Activated CD8-positive, alpha-beta memory T cell treated with anti-CD3 and anti-CD28 coated beads, Interleukin-2, amount 10 ng/mL, durations not matched to agents 7 days and 5 days (primary cell): ENCODE results near the gene CENPH. TPM values are rescaled to one million over a fixed set of nuclear protein-coding genes. Genes with fewer than 3 reads are reported as not detected.
"Not testable (repeated sequence)": the region's sequence is repeated elsewhere in the genome, so short reads cannot be mapped to it uniquely, and the experiment has no call there.

Experiments
- ATAC-seq: fragments of 150-1000 bp; cut with Tn5 transposase; one replicate; pipeline ENCODE4 v1.10.0; 2021; ENCODE audit warnings: moderate library complexity
- CTCF ChIA-PET: fragments of 350-600 bp; sonication (Branson Sonifier 250); formaldehyde crosslinking; loops from one replicate; lab custom pipeline; 2021; ENCODE audit warnings: antibody characterized with exemption; lab: Charles Lee
- DNase-seq: peaks from one replicate; pipeline ENCODE4 v3.0.0-alpha.2; 2020
- H3K27ac Mint-ChIP-seq: one replicate; pipeline ENCODE4 v1.8.0; 2021; ENCODE audit warnings: mild to moderate bottlenecking, mixed read lengths
- H3K27me3 Mint-ChIP-seq: one replicate; pipeline ENCODE4 v1.8.0; 2021; ENCODE audit warnings: mixed read lengths
- H3K36me3 Mint-ChIP-seq: one replicate; pipeline ENCODE4 v1.8.0; 2021; ENCODE audit warnings: mild to moderate bottlenecking, mixed read lengths
- H3K4me1 Mint-ChIP-seq: one replicate; pipeline ENCODE4 v1.8.0; 2021; ENCODE audit warnings: mixed read lengths
- H3K4me3 Mint-ChIP-seq: one replicate; pipeline ENCODE4 v1.8.0; 2021; ENCODE audit warnings: mild to moderate bottlenecking, moderate library complexity, mixed read lengths
- H3K9me3 Mint-ChIP-seq: one replicate; pipeline ENCODE4 v1.8.0; 2022; ENCODE audit warnings: low read depth, mixed read lengths
- total RNA-seq, 2 experiments: library from RNA; stranded (reverse); gene quantifications; one replicate each; pipeline ENCODE4 v1.2.3, GENCODE V29; 2021

Gene CENPH, protein sequence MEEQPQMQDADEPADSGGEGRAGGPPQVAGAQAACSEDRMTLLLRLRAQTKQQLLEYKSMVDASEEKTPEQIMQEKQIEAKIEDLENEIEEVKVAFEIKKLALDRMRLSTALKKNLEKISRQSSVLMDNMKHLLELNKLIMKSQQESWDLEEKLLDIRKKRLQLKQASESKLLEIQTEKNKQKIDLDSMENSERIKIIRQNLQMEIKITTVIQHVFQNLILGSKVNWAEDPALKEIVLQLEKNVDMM
- 10 to 100 TPM; 50.2 to 55.5 TPM for total RNA-seq

GRCh38 chr5:69189162-69190086 lies at the start of gene CENPH:
TSS of gene CENPH (plus strand) at chr5:69189583. CDS start at chr5:69189635, 52 bp downstream.
- CTCF ChIA-PET, result interaction anchor here (0.8 to 2.0 kb wide), 11 partner anchors 22 to 170 kb away, joined by 3 to 8 read pairs (median 3); partner anchors contain the start of gene CDK7
- peaks cover 14% of the 10 kb centered on the region for H3K36me3 Mint-ChIP-seq
- peak; percentile 87 for ATAC-seq
- H3K27ac Mint-ChIP-seq, result peak within 1 kb of the TSS; percentile 99
- H3K9me3 Mint-ChIP-seq, result no peaks in the 10 kb centered on the region
- H3K4me3 Mint-ChIP-seq, result peak within 1 kb of the TSS; percentile 98
- peaks cover 14% of the 10 kb centered on the region for H3K4me1 Mint-ChIP-seq
- DNase-seq, result peak; percentile 96
- H3K27me3 Mint-ChIP-seq, result no peaks in the 10 kb centered on the region

DNA sequence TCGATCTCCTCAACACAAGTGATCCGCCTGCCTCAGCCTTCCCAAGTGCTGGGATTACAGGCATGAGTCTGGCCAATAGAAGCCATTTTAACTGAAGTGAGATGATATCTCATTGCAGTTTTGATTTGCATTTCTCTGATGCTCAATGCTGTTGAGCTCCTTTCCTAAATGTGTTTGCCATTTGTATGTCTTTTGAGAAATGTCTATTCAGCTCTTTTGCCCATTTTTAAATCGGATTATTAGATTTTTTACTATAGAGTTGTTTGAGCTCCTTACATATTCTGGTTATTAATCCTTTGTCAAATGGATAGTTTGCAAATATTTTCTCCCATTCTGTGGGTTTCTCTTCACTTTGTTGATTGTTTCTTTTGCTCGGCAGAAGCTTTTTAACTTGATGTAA lies 49.1 kb upstream of the CENPH start:
- H3K27ac Mint-ChIP-seq, CTCF ChIA-PET, H3K4me3 Mint-ChIP-seq, H3K9me3 Mint-ChIP-seq, ATAC-seq, H3K4me1 Mint-ChIP-seq, H3K27me3 Mint-ChIP-seq, DNase-seq, H3K36me3 Mint-ChIP-seq: not testable (repeated sequence)

DNA sequence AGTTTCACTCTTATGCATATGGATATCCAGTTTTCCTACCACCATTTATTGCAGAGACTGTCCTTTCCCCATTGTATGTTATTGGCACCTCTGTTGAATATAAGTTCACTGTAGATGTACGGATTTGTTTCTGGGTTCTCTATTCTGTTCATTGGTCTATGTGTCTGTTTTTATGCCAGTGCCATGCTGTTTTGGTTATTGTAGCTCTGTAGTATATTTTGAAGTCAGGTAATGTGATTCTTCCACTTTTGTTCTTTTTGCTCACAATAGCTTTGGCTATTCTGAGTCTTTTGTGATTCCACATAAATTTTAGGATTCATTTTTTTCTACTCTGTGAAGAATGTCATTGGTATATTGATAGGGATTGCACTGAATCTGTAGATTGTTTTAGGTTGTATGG lies 48.6 kb upstream of the CENPH start:
- Mint-ChIP-seq H3K4me1 (no peaks in the 10 kb centered on the region), H3K36me3 (peaks cover 2% of the 10 kb centered on the region), H3K27me3 (no peaks in the 10 kb centered on the region), H3K9me3 (no peaks in the 10 kb centered on the region), H3K27ac (no peak overlapping the region), H3K4me3 (no peak overlapping the region)
- no peak for DNase-seq
- CTCF ChIA-PET, result no interaction called here
- ATAC-seq, result no peak

DNA sequence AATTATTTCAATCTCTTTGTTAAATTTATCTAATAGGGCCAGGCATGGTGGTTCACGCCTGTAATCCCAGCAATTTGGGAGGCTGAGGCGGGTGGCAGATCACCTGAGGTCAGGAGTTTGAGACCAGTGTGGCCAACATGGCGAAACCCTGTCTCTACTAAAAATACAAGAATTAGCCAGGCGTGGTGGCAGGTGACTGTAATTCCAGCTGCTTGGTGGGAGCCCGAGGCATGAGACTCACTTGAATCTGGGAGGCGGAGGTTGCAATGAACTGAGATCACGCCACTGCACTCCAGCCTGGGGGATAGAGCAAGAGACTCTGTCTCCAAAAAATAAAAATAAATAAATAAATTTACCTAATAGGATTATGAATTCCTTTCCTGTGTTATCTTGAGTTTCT lies 40.8 kb upstream of the CENPH start:
- H3K4me1 Mint-ChIP-seq, CTCF ChIA-PET, H3K4me3 Mint-ChIP-seq, DNase-seq, ATAC-seq, H3K36me3 Mint-ChIP-seq, H3K9me3 Mint-ChIP-seq, H3K27ac Mint-ChIP-seq, H3K27me3 Mint-ChIP-seq: not testable (repeated sequence)

DNA sequence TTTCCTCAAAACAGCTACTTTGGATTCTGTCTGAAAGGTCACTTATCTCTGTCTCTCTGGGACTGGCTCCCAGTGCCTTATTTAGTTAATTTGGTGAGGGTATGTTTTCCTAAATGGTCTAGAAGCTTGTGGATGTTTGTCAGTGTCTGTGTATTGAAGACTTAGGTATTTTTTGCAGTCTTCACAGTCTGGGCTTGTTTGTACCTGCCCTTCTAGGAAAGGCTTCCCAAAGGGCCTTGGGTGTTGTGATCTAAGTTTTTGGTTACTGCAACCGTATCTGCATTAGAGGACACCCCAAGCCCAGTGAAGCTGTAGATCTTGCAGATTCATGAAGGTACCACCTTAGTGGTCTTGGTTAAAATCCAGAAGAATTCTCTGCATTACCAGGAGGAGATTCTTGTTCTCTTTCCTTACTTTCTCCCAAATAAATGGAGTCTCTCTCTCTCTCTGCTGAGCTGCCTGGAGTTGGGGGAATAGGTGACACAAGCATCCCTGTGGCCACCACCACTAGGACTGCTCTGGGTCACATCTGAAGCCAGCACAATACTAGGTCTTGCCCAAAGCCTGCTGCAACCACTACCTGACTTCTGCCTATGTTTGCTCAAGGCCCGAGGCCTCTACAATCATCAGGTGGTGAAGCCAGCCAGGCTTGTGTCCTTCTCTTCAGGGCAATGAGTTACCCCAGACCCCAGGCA lies 40.3 kb upstream of the CENPH start:
- Mint-ChIP-seq H3K9me3 (no peaks in the 10 kb centered on the region), H3K27me3 (no peaks in the 10 kb centered on the region), H3K36me3 (no peaks in the 10 kb centered on the region), H3K4me3 (no peak overlapping the region), H3K4me1 (no peaks in the 10 kb centered on the region), H3K27ac (no peak overlapping the region)
- DNase-seq, result no peak
- ATAC-seq, result no peak
- CTCF ChIA-PET, result no interaction called here

DNA sequence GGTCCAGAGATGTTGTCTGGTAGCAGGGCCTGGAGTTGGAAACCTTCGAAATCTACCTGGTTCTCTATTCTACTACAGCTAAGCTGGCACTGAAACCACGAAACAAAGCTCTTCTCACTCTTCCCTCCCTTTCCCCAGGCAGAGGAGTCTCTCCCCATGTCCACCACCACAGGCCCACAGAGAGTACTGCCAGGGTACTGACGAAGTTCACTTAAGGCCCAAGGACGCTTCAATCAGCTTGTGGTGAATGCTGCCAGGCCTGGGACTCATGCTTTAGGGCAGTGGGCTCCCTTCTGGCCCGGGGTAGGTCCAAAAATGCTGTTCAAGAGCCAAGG lies 39.7 kb upstream of the CENPH start:
- H3K27ac Mint-ChIP-seq, result no peak overlapping the region
- CTCF ChIA-PET, result no interaction called here
- no peak for DNase-seq

DNA sequence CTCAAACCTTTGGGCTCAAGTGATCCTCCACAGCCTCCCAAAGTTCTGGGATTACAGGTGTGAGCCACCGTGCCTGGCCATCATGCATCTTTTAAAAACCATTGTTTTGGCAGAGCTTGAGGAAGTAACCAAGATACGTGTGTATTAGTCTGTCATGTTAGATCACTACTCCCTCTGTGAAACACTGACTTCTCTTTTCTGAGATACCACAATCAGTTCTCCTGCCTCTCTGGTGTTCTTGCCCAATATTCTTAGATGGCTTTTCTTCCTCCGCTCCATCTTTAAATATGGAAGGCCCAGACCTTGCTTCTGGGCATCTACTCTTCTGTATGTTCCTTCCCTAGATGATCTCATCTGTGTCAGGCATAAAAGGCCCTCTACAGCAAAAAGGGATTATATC lies 36.7 kb upstream of the CENPH start:
- H3K36me3 Mint-ChIP-seq, result no peaks in the 10 kb centered on the region
- DNase-seq (no peak), ATAC-seq (no peak)
- no peak overlapping the region for H3K4me3 Mint-ChIP-seq
- H3K9me3 Mint-ChIP-seq, result no peaks in the 10 kb centered on the region
- H3K4me1 Mint-ChIP-seq, result no peaks in the 10 kb centered on the region
- no peaks in the 10 kb centered on the region for H3K27me3 Mint-ChIP-seq
- H3K27ac Mint-ChIP-seq, result no peak overlapping the region
- CTCF ChIA-PET, result interaction anchor here (0.7 kb wide), 1 partner anchor 167 kb away, joined by 3 read pairs; no protein-coding TSS in a partner anchor

More for the DNA sequence above, 39.7 kb upstream of the CENPH start:
- no peak for ATAC-seq
- Mint-ChIP-seq H3K36me3 (no peaks in the 10 kb centered on the region), H3K9me3 (no peaks in the 10 kb centered on the region), H3K4me1 (no peaks in the 10 kb centered on the region), H3K4me3 (no peak overlapping the region), H3K27me3 (no peaks in the 10 kb centered on the region)

DNA sequence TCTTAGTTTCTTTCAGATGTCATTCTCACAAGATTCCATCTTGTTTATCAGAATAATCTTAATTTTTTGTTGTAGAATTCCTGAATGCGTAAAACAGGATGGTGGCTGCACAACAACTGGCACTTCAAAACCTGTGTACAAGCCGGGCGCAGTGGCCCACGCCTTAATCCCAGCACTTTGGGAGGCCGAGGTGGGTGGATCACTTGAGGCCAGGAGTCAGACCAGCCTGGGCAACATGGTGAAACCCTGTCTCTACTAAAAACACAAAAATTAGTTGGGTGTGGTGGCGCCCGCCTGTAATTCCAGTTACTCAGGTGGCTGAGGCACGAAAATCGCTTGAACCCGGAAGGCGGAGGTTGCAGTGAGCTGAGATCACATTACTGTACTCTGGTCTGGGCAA lies 32.9 kb upstream of the CENPH start:
- DNase-seq (no peak), ATAC-seq (no peak)
- no peak overlapping the region for H3K27ac Mint-ChIP-seq
- CTCF ChIA-PET, result no interaction called here
- H3K4me1 Mint-ChIP-seq, result no peaks in the 10 kb centered on the region
- no peaks in the 10 kb centered on the region for H3K36me3 Mint-ChIP-seq
- no peak overlapping the region for H3K4me3 Mint-ChIP-seq
- H3K27me3 Mint-ChIP-seq, result no peaks in the 10 kb centered on the region
- H3K9me3 Mint-ChIP-seq, result no peaks in the 10 kb centered on the region

DNA sequence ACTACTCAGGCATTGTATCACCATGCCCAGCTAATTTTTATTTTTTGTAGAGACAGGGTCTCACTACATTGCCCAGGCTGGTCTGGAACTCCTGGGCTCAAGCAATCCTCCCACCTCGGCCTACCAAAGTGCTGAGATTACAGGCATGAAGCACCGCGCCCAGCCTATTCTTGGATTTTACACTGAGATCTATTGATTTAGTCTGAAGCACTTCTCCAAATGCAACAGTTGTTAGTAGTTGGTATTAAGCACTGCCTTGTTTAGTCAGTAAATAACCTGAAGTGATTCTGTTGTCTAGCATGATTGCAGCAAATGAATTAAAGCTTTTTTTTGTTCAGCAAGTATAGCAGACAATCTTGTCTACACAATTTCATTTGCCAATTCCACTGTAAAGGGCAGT lies 31.3 kb upstream of the CENPH start:
- H3K4me1 Mint-ChIP-seq, result no peaks in the 10 kb centered on the region
- H3K4me3 Mint-ChIP-seq, result no peak overlapping the region
- no peaks in the 10 kb centered on the region for H3K9me3 Mint-ChIP-seq
- CTCF ChIA-PET, result no interaction called here
- no peaks in the 10 kb centered on the region for H3K27me3 Mint-ChIP-seq
- no peaks in the 10 kb centered on the region for H3K36me3 Mint-ChIP-seq
- H3K27ac Mint-ChIP-seq, result no peak overlapping the region
- no peak for DNase-seq
- ATAC-seq, result no peak

DNA sequence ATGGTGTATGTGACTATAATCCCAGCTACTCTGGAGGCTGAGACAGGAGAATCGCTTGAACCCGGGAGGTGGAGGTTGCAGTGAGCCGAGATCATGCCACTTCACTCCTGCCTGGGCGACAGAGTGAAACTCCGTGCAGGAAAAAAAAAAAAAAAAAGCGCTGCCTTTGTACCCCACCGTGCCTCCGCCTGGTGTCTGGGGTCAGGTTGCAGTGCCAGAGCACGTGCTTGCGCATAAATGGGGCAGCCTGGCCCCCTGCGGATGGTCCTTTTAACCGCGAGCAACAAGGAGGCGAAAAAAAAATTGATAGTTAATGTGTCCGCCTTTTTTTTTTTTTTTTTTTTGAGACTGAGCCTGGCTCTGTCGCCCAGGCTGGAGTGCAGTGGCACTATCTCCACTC lies 28.7 kb upstream of the CENPH start:
- no peaks in the 10 kb centered on the region for H3K27me3 Mint-ChIP-seq
- CTCF ChIA-PET, result interaction anchor here (1.3 kb wide), 2 partner anchors 10 to 68 kb away, joined by 3 read pairs; no protein-coding TSS in a partner anchor
- no peak overlapping the region for H3K4me3 Mint-ChIP-seq
- no peak for DNase-seq
- no peak for ATAC-seq
- no peaks in the 10 kb centered on the region for H3K36me3 Mint-ChIP-seq
- peaks cover under 1% of the 10 kb centered on the region for H3K4me1 Mint-ChIP-seq
- H3K27ac Mint-ChIP-seq, result no peak overlapping the region
- H3K9me3 Mint-ChIP-seq, result no peaks in the 10 kb centered on the region

- peaks cover 48% of the 10 kb centered on the region for H3K4me1 Mint-ChIP-seq
- DNase-seq, result peak; percentile 99
- peak within 1 kb of the TSS; percentile 96 for H3K4me3 Mint-ChIP-seq
- H3K9me3 Mint-ChIP-seq, result no peaks in the 10 kb centered on the region
- peak; percentile 99 for ATAC-seq
- H3K27me3 Mint-ChIP-seq, result no peaks in the 10 kb centered on the region
- H3K27ac Mint-ChIP-seq, result peak within 1 kb of the TSS; percentile 92
- CTCF ChIA-PET, result interaction anchor here (0.8 to 3.4 kb wide), 3 partner anchors 23 to 73 kb away, joined by 3 to 18 read pairs (median 3); partner anchors contain the start of genes CENPH and SLC30A5
- H3K36me3 Mint-ChIP-seq, result peaks cover 40% of the 10 kb centered on the region
Observed at GRCh38 chr5:69166686-69167492, 22.5 kb upstream of the CENPH start, which contains the start of gene CCNB1. TSS of gene CCNB1 (plus strand) at chr5:69167150. CDS start at chr5:69167263, 113 bp downstream.

GRCh38 chr5:69167493-69167855 lies 21.9 kb upstream of the CENPH start:
- peak; percentile 42 for DNase-seq
- Mint-ChIP-seq H3K4me3 (peak overlapping the region; percentile 96), H3K27me3 (no peaks in the 10 kb centered on the region), H3K9me3 (no peaks in the 10 kb centered on the region), H3K27ac (peak overlapping the region; percentile 92), H3K36me3 (peaks cover 42% of the 10 kb centered on the region), H3K4me1 (peaks cover 49% of the 10 kb centered on the region)
- CTCF ChIA-PET, result interaction anchor here (1.1 to 3.4 kb wide), 3 partner anchors 10 to 74 kb away, joined by 3 to 18 read pairs (median 6); partner anchors contain the start of genes CENPH and SLC30A5
- ATAC-seq, result no peak
